ENCODE measurements around the gene PEAK3. TPM values are rescaled to one million over a fixed set of nuclear protein-coding genes. Genes with fewer than 3 reads are reported as not detected.

The PEAK3 gene
- total and polyA plus RNA-seq, 2 donors (not counting 1 experiment from before 2014, with no cell fraction given): 0.18 to 0.71 TPM

GRCh38 chr19:2228157-2229030 lies 53.6 kb downstream of the PEAK3 start:
- 96% methylated on average over 48 of the region's 48 CpGs for WGBS (ENCODE audit: insufficient coverage)
- Mint-ChIP-seq H3K27me3 (no peaks in the 10 kb centered on the region), H3K27ac (peak overlapping the region; percentile 79), H3K4me1 (peaks cover 33% of the 10 kb centered on the region), H3K4me3 (peak overlapping the region; percentile 32), H3K9me3 (ENCODE audit: insufficient read depth) (no peaks in the 10 kb centered on the region)
- Histone ChIP-seq H3K9ac (ENCODE audit: low read length) (no peak overlapping the region), H3K9me3 (ENCODE audit: control extremely low read depth in 1 of 3, control insufficient read depth in 2 of 3, insufficient read depth in 1 of 3, low read length in 2 of 3) (no peaks in the 10 kb centered on the region), H2AFZ (ENCODE audit: insufficient read depth, low read depth, low read length, poor library complexity, severe bottlenecking) (no peak overlapping the region), H3K27ac (ENCODE audit: low read length in 2 of 2) (peak overlapping the region in 1 of 2 donors; percentile 36), H3K79me2 (ENCODE audit: control insufficient read depth, insufficient read depth, low read length) (peaks cover 36% of the 10 kb centered on the region), H3K27me3 (replicated peaks in 1 of 4; ENCODE audit: control extremely low read depth in 1 of 4, control insufficient read depth in 3 of 4, insufficient read depth in 4 of 4, low read length in 3 of 4) (no peaks in the 10 kb centered on the region), H3K36me3 (replicated peaks in 1 of 2; ENCODE audit: control extremely low read depth in 1 of 2, control insufficient read depth in 1 of 2, extremely low read depth in 1 of 2, insufficient read depth in 2 of 2, low read length in 1 of 2) (peaks cover 0 to 69% of the 10 kb centered on the region in 2 experiments), H4K20me1 (ENCODE audit: control insufficient read depth, insufficient read depth, low read length, poor library complexity, severe bottlenecking) (peaks cover 47% of the 10 kb centered on the region), H3K4me3 (ENCODE audit: control extremely low read depth in 1 of 5, extremely low read depth in 1 of 5, insufficient read depth in 1 of 5, low read depth in 2 of 5, low read length in 4 of 5) (no peak overlapping the region), H3K4me2 (replicated peaks; ENCODE audit: low read depth, low read length, poor library complexity, severe bottlenecking) (peak overlapping the region; percentile 49), H3K4me1 (ENCODE audit: control insufficient read depth in 2 of 2, insufficient read depth in 2 of 2, low read length in 2 of 2) (peaks cover 16 to 34% of the 10 kb centered on the region in 2 donors)
- POLR2A ChIA-PET: interaction anchor here (0.6 to 1.5 kb wide), 6 partner anchors 23 to 295 kb away, joined by 3 to 7 read pairs (median 4); no protein-coding TSS in a partner anchor
- ATAC-seq (ENCODE audit: low read depth): no peak
- CTCF ChIA-PET: interaction anchor here (0.5 to 1.8 kb wide), 5 partner anchors 10 to 409 kb away, joined by 3 to 7 read pairs (median 4); partner anchors contain the start of gene AP3D1
- intact Hi-C loops (cut with micrococcal nuclease): no loop called here
- no peak for DNase-seq
- TF ChIP-seq CTCF (IDR thresholded peaks at IDR 0.05): no peak

All from B cell (primary cell).